Muscle layer of colon (tissue), 2 donors: ENCODE data around the gene KCNK16.
A peak's percentile ranks its signal among the peaks of the same experiment; 100 is the strongest.

Experiments
- H3K27ac ChIP-seq: one replicate; pipeline ENCODE4 v1.7.0; 2013; ENCODE audit warnings: low read depth, mild to moderate bottlenecking, low read length, moderate library complexity
- H3K27me3 ChIP-seq, 2 donors: one replicate each; pipeline ENCODE4 v1.7.0; 2013; ENCODE audit warnings: low read length in 2 of 2, mild to moderate bottlenecking in 2 of 2; ENCODE audit not compliant: insufficient read depth in 2 of 2, control insufficient read depth in 1 of 2
- H3K36me3 ChIP-seq: one replicate; pipeline ENCODE4 v1.7.0; 2013; ENCODE audit warnings: mild to moderate bottlenecking, low read length; ENCODE audit not compliant: insufficient read depth
- H3K4me1 ChIP-seq: one replicate; pipeline ENCODE4 v1.7.0; 2013; ENCODE audit warnings: mild to moderate bottlenecking, low read length; ENCODE audit not compliant: insufficient read depth
- H3K4me3 ChIP-seq, 2 donors: one replicate each; pipeline ENCODE4 v1.7.0; 2013; ENCODE audit warnings: low read length in 2 of 2, low read depth in 1 of 2, mild to moderate bottlenecking in 1 of 2, moderate library complexity in 1 of 2
- H3K9ac ChIP-seq: one replicate; pipeline ENCODE4 v1.7.0; 2013; ENCODE audit warnings: low read length
- H3K9me3 ChIP-seq: one replicate; pipeline ENCODE4 v1.7.0; 2013; ENCODE audit warnings: mild to moderate bottlenecking, low read length
- donor health status: abdominal sarcoma.
- donor health status: Adenocarcinoma of cecum.

The KCNK16 gene

GRCh38 chr6:39302669-39303424 lies 19.7 kb downstream of the KCNK16 start:
- H3K9me3 ChIP-seq = no peaks in the 10 kb centered on the region
- peaks cover 0 to 10% of the 10 kb centered on the region in 2 donors for H3K27me3 ChIP-seq
- H3K4me1 ChIP-seq = peaks cover 4% of the 10 kb centered on the region
- peak overlapping the region in 1 of 2 donors; percentile 35 for H3K4me3 ChIP-seq
- no peak overlapping the region for H3K27ac ChIP-seq
- H3K9ac ChIP-seq = no peak overlapping the region
- no peaks in the 10 kb centered on the region for H3K36me3 ChIP-seq

GRCh38 chr6:39302011-39302410 lies 20.5 kb downstream of the KCNK16 start:
- Histone ChIP-seq H3K36me3 (no peaks in the 10 kb centered on the region), H3K27ac (no peak overlapping the region), H3K4me3 (no peak overlapping the region), H3K4me1 (peaks cover 4% of the 10 kb centered on the region), H3K9me3 (no peaks in the 10 kb centered on the region), H3K27me3 (peaks cover 0 to 10% of the 10 kb centered on the region in 2 donors), H3K9ac (no peak overlapping the region)

GRCh38 chr6:39301606-39302005 lies 20.9 kb downstream of the KCNK16 start:
- Histone ChIP-seq H3K27ac (no peak overlapping the region), H3K9me3 (no peaks in the 10 kb centered on the region), H3K27me3 (peaks cover 0 to 10% of the 10 kb centered on the region in 2 donors), H3K4me1 (peaks cover 4% of the 10 kb centered on the region), H3K4me3 (no peak overlapping the region), H3K9ac (no peak overlapping the region), H3K36me3 (no peaks in the 10 kb centered on the region)

- Histone ChIP-seq H3K9me3 (no peaks in the 10 kb centered on the region), H3K27me3 (peaks cover 0 to 10% of the 10 kb centered on the region in 2 donors), H3K27ac (no peak overlapping the region), H3K4me1 (peaks cover 4% of the 10 kb centered on the region), H3K9ac (no peak overlapping the region), H3K4me3 (no peak overlapping the region), H3K36me3 (no peaks in the 10 kb centered on the region)
Measured at GRCh38 chr6:39300739-39301138, 21.8 kb downstream of the KCNK16 start.

GRCh38 chr6:39298061-39298460 lies 24.4 kb downstream of the KCNK16 start:
- no peak overlapping the region for H3K9ac ChIP-seq
- no peaks in the 10 kb centered on the region for H3K36me3 ChIP-seq
- peaks cover 0 to 10% of the 10 kb centered on the region in 2 donors for H3K27me3 ChIP-seq
- peaks cover 3% of the 10 kb centered on the region for H3K4me1 ChIP-seq
- no peaks in the 10 kb centered on the region for H3K9me3 ChIP-seq
- H3K4me3 ChIP-seq = no peak overlapping the region
- H3K27ac ChIP-seq = no peak overlapping the region

GRCh38 chr6:39296745-39297640 lies 25.5 kb downstream of the KCNK16 start:
- H3K4me3 ChIP-seq = no peak overlapping the region
- H3K9ac ChIP-seq = no peak overlapping the region
- H3K27ac ChIP-seq = no peak overlapping the region
- peaks cover 0 to 10% of the 10 kb centered on the region in 2 donors for H3K27me3 ChIP-seq
- H3K36me3 ChIP-seq = no peaks in the 10 kb centered on the region
- no peaks in the 10 kb centered on the region for H3K4me1 ChIP-seq
- H3K9me3 ChIP-seq = no peaks in the 10 kb centered on the region

- H3K9me3 ChIP-seq = no peaks in the 10 kb centered on the region
- no peaks in the 10 kb centered on the region for H3K27me3 ChIP-seq
- no peak overlapping the region for H3K9ac ChIP-seq
- H3K27ac ChIP-seq = no peak overlapping the region
- no peaks in the 10 kb centered on the region for H3K36me3 ChIP-seq
- no peaks in the 10 kb centered on the region for H3K4me1 ChIP-seq
- no peak overlapping the region for H3K4me3 ChIP-seq
Measured at GRCh38 chr6:39295611-39296011, 26.9 kb downstream of the KCNK16 start.

- H3K36me3 ChIP-seq = no peaks in the 10 kb centered on the region
- H3K4me1 ChIP-seq = no peaks in the 10 kb centered on the region
- H3K9ac ChIP-seq = no peak overlapping the region
- no peaks in the 10 kb centered on the region for H3K9me3 ChIP-seq
- H3K27me3 ChIP-seq = no peaks in the 10 kb centered on the region
- no peak overlapping the region for H3K4me3 ChIP-seq
- no peak overlapping the region for H3K27ac ChIP-seq
Measured at GRCh38 chr6:39294899-39295298, 27.6 kb downstream of the KCNK16 start.

- Histone ChIP-seq H3K27me3 (no peaks in the 10 kb centered on the region), H3K27ac (no peak overlapping the region), H3K9me3 (no peaks in the 10 kb centered on the region), H3K4me3 (no peak overlapping the region), H3K4me1 (no peaks in the 10 kb centered on the region), H3K36me3 (no peaks in the 10 kb centered on the region), H3K9ac (no peak overlapping the region)
Measured at GRCh38 chr6:39294133-39294532, 28.4 kb downstream of the KCNK16 start.

- Histone ChIP-seq H3K4me3 (no peak overlapping the region), H3K9me3 (no peaks in the 10 kb centered on the region), H3K4me1 (no peaks in the 10 kb centered on the region), H3K36me3 (no peaks in the 10 kb centered on the region), H3K9ac (no peak overlapping the region), H3K27ac (no peak overlapping the region), H3K27me3 (no peaks in the 10 kb centered on the region)
Measured at GRCh38 chr6:39292637-39293036, 29.9 kb downstream of the KCNK16 start.

GRCh38 chr6:39289490-39289889 lies 33.0 kb downstream of the KCNK16 start:
- H3K36me3 ChIP-seq = no peaks in the 10 kb centered on the region
- no peak overlapping the region for H3K27ac ChIP-seq
- no peaks in the 10 kb centered on the region for H3K27me3 ChIP-seq
- no peaks in the 10 kb centered on the region for H3K4me1 ChIP-seq
- H3K9ac ChIP-seq = no peak overlapping the region
- no peak overlapping the region for H3K4me3 ChIP-seq
- no peaks in the 10 kb centered on the region for H3K9me3 ChIP-seq
